Measurements from ENCODE around the gene KCNN1. TPM values are rescaled to one million over a fixed set of nuclear protein-coding genes. Genes with fewer than 3 reads are reported as not detected.

KCNN1 gene
- total and polyA plus RNA-seq, 2 of the 4 experiments (the other 2 are of a cell fraction) = 0.09 TPM; not detected in 1

DNA sequence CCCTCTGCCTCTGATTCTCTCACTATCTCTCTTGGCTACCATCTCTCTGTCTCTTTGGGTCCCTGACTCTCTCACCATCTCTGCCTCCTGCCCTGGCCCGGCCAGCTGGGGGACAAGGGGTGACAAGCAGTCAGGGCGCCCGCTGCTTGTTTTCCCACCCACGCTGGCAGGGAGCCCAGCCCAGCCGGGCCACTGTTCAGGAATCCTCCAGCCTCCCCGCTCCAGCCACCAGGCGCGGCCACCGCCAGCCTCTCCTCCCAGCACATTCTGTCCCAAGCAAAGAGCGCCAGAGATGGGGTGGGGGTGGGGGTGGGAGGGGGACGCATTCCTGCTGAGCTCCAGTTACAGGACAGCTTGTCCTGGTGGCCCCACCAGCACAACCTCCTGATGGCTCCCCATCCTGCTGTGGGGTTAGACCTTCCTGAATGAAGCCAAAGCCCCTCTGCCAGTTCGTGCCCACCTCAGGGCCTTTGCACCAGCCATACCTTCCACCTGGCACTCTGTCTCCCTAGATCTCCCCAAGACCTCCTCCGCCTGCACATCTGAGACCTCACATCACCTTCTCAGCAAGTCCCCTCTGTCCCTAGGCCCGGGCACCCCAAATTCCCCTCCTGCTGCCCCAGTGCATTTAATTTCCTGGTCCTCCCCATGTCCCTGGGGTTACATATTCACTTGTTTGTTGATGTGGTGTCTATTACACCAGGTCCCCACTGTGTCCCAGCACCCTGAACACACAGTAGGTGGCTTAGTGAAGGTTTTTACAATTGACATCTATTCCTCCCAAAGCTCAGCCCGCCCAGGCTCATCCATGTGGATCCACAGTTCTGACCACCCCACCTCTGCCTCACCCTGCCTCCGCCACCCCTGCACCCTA lies 53.5 kb downstream of the KCNN1 start:
- Histone ChIP-seq H3K36me3 (ENCODE audit: control insufficient read depth, insufficient read depth, low read length) (peaks cover 2% of the 10 kb centered on the region; the same call in 1 of the 2 replicates), H2AFZ (replicated peaks; ENCODE audit: low read length, poor library complexity) (peak overlapping the region; percentile 97), H4K5ac (ENCODE audit: low read depth, low read length) (peak overlapping the region; percentile 92), H3K4me2 (ENCODE audit: low read depth, low read length) (peak overlapping the region; percentile 55; the same call in 1 of the 2 replicates), H2BK120ac (ENCODE audit: low read depth, low read length) (peak overlapping the region; percentile 85), H2BK15ac (ENCODE audit: low read depth, low read length) (peak overlapping the region; percentile 94; the same call in 2 of the 3 replicates), H3K56ac (ENCODE audit: extremely low read depth, insufficient read depth, low read length) (no peak overlapping the region), H3K14ac (replicated peaks; ENCODE audit: low read depth, low read length) (peak overlapping the region; percentile 88), H2BK5ac (ENCODE audit: low read depth, low read length, poor library complexity, severe bottlenecking) (peak overlapping the region; percentile 53), H4K20me1 (ENCODE audit: insufficient read depth, low read length) (no peaks in the 10 kb centered on the region), H3K9ac (ENCODE audit: low read depth, low read length) (no peak overlapping the region), H3K4ac (ENCODE audit: low read depth, low read length) (peak overlapping the region; percentile 86), H3K4me1 (ENCODE audit: control insufficient read depth, insufficient read depth, low read length) (peaks cover 17% of the 10 kb centered on the region), H4K8ac (ENCODE audit: low read depth in 2 of 2, low read length in 2 of 2) (peak overlapping the region; percentile 91 to 100), H3K9me3 (ENCODE audit: control insufficient read depth, insufficient read depth, low read length) (no peaks in the 10 kb centered on the region), H3K9me1 (ENCODE audit: insufficient read depth, low read length) (peaks cover 17% of the 10 kb centered on the region), H3K79me1 (ENCODE audit: low read depth in 1 of 2, low read length in 2 of 2) (peaks cover 0 to 6% of the 10 kb centered on the region in 2 experiments; a peak in 1 of 4 replicates), H3K18ac (ENCODE audit: low read depth, low read length) (peak overlapping the region; percentile 67), H4K91ac (ENCODE audit: insufficient read depth, low read depth, low read length) (peak overlapping the region; percentile 76), H3K27ac (ENCODE audit: insufficient read depth, low read length) (no peak overlapping the region), H2AK9ac (replicated peaks; ENCODE audit: low read depth, low read length, poor library complexity) (peak overlapping the region; percentile 89), H2BK20ac (ENCODE audit: low read depth, low read length) (peak overlapping the region; percentile 85), H3K23ac (ENCODE audit: low read depth, low read length) (peak overlapping the region; percentile 53), H3K27me3 (ENCODE audit: control insufficient read depth, insufficient read depth, low read length) (no peaks in the 10 kb centered on the region), H3K4me3 (ENCODE audit: insufficient read depth, low read depth, low read length) (no peak overlapping the region), H2AK5ac (ENCODE audit: low read depth, low read length) (peak overlapping the region; percentile 85)
- 74% methylated on average over 4 of the region's 16 CpGs; no CpG with 5 or more reads in 1 of the 2 experiments for WGBS, 2 experiments (ENCODE audit: extremely low coverage in 2 of 2, insufficient read length in 1 of 2)
- peak; percentile 49 for DNase-seq
- TF ChIP-seq SMC3 (IDR thresholded peaks at IDR 0.05; ENCODE audit: low read depth, low read length) = peak; percentile 6; the same call in 1 of the 2 replicates
- no peak for TF ChIP-seq RCOR1 (IDR thresholded peaks at IDR 0.05; ENCODE audit: insufficient replicate concordance, low read length)
- TF ChIP-seq USF2 (IDR thresholded peaks at IDR 0.05; ENCODE audit: low read depth, low read length) = no peak
- TF ChIP-seq NFE2L2 (IDR thresholded peaks at IDR 0.05; ENCODE audit: low read depth, low read length) = no peak
- no peak for TF ChIP-seq CHD1 (IDR thresholded peaks at IDR 0.05; ENCODE audit: low read depth, low read length)
- no peak for TF ChIP-seq RFX5 (IDR thresholded peaks at IDR 0.05; ENCODE audit: low read depth, low read length)
- TF ChIP-seq POLR2A (IDR thresholded peaks at IDR 0.05; ENCODE audit: low read depth, low read length) = no peak
- dilution Hi-C loops (cut with HindIII; ENCODE audit: low sequenced_read_pairs, unreplicated experiment) = no loop called here
- ChIA-PET CTCF (no interaction called here), POLR2A (ENCODE audit: unreplicated experiment) (no interaction called here)
- intact Hi-C loops (cut with micrococcal nuclease) = no loop called here
- BruUV-seq (replicated peaks) = no TSS peak
- in situ Hi-C loops (cut with MboI; ENCODE audit: low sequenced_read_pairs) = no loop called here
- peak; percentile 65 for ATAC-seq (ENCODE audit: low read depth)

All from IMR-90 (cell line).